ENCODE results near the gene MPPED2.

DNA sequence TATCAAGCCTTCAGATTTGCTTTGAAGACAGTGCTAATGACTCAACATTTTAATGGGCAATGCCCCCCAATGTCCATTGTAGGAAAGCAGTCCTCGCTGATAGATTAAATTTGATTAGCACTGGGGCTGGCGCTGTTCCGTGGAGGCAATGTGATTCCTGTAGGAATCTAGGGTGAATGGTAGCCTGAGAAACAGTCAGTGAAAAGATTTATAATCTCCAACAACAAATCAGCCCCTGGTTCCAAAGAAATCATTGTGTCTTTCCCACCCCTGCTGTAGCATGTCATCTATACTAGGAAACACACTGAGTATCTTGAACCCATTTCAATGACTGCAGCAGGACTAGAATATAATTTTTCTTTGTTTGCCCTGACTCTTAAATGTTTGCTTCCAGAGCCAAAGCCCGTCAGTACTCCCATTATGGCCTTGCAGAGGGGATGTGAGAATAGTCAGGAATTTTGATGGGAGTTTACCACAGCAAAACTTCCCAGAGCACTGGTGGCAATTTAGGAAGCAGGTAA lies 36.1 kb downstream of the MPPED2 start:
- TF ChIP-seq CREB1 (IDR thresholded peaks at IDR 0.05) (no peak), CREB1 (CRISPR knock-in tag; IDR thresholded peaks at IDR 0.05) (no peak), CBX1 (IDR thresholded peaks at IDR 0.05; ENCODE audit: low read depth) (no peak), EP300 (IDR thresholded peaks at IDR 0.05; ENCODE audit: low read depth in 2 of 2, low read length in 2 of 2) (no peak), EP300 (CRISPR knock-in tag; IDR thresholded peaks at IDR 0.05; ENCODE audit: borderline replicate concordance) (no peak), ZNF766 (CRISPR knock-in tag; IDR thresholded peaks at IDR 0.05; ENCODE audit: borderline replicate concordance) (no peak), ZNF780A (CRISPR knock-in tag; IDR thresholded peaks at IDR 0.05) (no peak), STAG1 (CRISPR knock-in tag; IDR thresholded peaks at IDR 0.05) (no peak), SRF (IDR thresholded peaks at IDR 0.05; ENCODE audit: low read depth, low read length) (no peak), CBX5 (CRISPR knock-in tag; IDR thresholded peaks at IDR 0.05; ENCODE audit: borderline replicate concordance) (no peak), ZNF441 (CRISPR knock-in tag; IDR thresholded peaks at IDR 0.05; ENCODE audit: borderline replicate concordance) (no peak), TAF1 (CRISPR knock-in tag; IDR thresholded peaks at IDR 0.05) (no peak)
- TF ChIP-seq, protein P1, sequence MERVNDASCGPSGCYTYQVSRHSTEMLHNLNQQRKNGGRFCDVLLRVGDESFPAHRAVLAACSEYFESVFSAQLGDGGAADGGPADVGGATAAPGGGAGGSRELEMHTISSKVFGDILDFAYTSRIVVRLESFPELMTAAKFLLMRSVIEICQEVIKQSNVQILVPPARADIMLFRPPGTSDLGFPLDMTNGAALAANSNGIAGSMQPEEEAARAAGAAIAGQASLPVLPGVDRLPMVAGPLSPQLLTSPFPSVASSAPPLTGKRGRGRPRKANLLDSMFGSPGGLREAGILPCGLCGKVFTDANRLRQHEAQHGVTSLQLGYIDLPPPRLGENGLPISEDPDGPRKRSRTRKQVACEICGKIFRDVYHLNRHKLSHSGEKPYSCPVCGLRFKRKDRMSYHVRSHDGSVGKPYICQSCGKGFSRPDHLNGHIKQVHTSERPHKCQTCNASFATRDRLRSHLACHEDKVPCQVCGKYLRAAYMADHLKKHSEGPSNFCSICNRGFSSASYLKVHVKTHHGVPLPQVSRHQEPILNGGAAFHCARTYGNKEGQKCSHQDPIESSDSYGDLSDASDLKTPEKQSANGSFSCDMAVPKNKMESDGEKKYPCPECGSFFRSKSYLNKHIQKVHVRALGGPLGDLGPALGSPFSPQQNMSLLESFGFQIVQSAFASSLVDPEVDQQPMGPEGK (CRISPR knock-in tag; IDR thresholded peaks at IDR 0.05): no peak
- TF ChIP-seq, protein P2, sequence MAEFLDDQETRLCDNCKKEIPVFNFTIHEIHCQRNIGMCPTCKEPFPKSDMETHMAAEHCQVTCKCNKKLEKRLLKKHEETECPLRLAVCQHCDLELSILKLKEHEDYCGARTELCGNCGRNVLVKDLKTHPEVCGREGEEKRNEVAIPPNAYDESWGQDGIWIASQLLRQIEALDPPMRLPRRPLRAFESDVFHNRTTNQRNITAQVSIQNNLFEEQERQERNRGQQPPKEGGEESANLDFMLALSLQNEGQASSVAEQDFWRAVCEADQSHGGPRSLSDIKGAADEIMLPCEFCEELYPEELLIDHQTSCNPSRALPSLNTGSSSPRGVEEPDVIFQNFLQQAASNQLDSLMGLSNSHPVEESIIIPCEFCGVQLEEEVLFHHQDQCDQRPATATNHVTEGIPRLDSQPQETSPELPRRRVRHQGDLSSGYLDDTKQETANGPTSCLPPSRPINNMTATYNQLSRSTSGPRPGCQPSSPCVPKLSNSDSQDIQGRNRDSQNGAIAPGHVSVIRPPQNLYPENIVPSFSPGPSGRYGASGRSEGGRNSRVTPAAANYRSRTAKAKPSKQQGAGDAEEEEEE (CRISPR knock-in tag; IDR thresholded peaks at IDR 0.05; ENCODE audit: borderline replicate concordance): no peak
- TF ChIP-seq, protein P3, sequence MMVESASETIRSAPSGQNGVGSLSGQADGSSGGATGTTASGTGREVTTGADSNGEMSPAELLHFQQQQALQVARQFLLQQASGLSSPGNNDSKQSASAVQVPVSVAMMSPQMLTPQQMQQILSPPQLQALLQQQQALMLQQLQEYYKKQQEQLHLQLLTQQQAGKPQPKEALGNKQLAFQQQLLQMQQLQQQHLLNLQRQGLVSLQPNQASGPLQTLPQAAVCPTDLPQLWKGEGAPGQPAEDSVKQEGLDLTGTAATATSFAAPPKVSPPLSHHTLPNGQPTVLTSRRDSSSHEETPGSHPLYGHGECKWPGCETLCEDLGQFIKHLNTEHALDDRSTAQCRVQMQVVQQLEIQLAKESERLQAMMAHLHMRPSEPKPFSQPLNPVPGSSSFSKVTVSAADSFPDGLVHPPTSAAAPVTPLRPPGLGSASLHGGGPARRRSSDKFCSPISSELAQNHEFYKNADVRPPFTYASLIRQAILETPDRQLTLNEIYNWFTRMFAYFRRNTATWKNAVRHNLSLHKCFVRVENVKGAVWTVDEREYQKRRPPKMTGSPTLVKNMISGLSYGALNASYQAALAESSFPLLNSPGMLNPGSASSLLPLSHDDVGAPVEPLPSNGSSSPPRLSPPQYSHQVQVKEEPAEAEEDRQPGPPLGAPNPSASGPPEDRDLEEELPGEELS (CRISPR knock-in tag; IDR thresholded peaks at IDR 0.05): no peak
- TF ChIP-seq, protein P4, sequence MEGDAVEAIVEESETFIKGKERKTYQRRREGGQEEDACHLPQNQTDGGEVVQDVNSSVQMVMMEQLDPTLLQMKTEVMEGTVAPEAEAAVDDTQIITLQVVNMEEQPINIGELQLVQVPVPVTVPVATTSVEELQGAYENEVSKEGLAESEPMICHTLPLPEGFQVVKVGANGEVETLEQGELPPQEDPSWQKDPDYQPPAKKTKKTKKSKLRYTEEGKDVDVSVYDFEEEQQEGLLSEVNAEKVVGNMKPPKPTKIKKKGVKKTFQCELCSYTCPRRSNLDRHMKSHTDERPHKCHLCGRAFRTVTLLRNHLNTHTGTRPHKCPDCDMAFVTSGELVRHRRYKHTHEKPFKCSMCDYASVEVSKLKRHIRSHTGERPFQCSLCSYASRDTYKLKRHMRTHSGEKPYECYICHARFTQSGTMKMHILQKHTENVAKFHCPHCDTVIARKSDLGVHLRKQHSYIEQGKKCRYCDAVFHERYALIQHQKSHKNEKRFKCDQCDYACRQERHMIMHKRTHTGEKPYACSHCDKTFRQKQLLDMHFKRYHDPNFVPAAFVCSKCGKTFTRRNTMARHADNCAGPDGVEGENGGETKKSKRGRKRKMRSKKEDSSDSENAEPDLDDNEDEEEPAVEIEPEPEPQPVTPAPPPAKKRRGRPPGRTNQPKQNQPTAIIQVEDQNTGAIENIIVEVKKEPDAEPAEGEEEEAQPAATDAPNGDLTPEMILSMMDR (CRISPR knock-in tag; IDR thresholded peaks at IDR 0.05): no peak
